IgD-negative memory B cell (primary cell): ENCODE results near the gene AOAH. TPM values are rescaled to one million over a fixed set of nuclear protein-coding genes. Genes with fewer than 3 reads are reported as not detected.

Experiments used
- H3K27ac Mint-ChIP-seq, 3 donors: one replicate each; pipeline ENCODE4 v1.8.0; 2020 to 2022; ENCODE audit warnings: mild to moderate bottlenecking in 3 of 3, mixed read lengths in 3 of 3, moderate library complexity in 1 of 3
- H3K27me3 Mint-ChIP-seq: one replicate; pipeline ENCODE4 v1.8.0; 2021; ENCODE audit warnings: mixed read lengths
- H3K36me3 Mint-ChIP-seq: one replicate; pipeline ENCODE4 v1.8.0; 2020; ENCODE audit warnings: mild to moderate bottlenecking, mixed read lengths
- H3K4me1 Mint-ChIP-seq, 3 donors: one replicate each; pipeline ENCODE4 v1.8.0; 2020 to 2022; ENCODE audit warnings: mixed read lengths in 3 of 3, mild to moderate bottlenecking in 1 of 3
- H3K4me3 Mint-ChIP-seq, 4 donors: one replicate each; pipeline ENCODE4 v1.8.0; 2020 to 2022; ENCODE audit warnings: mild to moderate bottlenecking in 4 of 4, mixed read lengths in 4 of 4, moderate library complexity in 3 of 4
- H3K9me3 Mint-ChIP-seq, 3 donors: one replicate each; pipeline ENCODE4 v1.8.0; 2020 to 2021; ENCODE audit warnings: mixed read lengths in 3 of 3, mild to moderate bottlenecking in 1 of 3
- polyA plus RNA-seq: library from polyadenylated mRNA; unstranded; fragments of 300-500 nt; fragmentation: Illumina TruSeq; gene quantifications from one replicate; pipeline ENCODE4 v1.2.3, GENCODE V29; 2021

AOAH gene
- polyA plus RNA-seq, 1 donor from 2014 or later: 2.8 TPM

- H3K4me3 Mint-ChIP-seq: no peak overlapping the region
- peaks cover 2% of the 10 kb centered on the region for H3K27me3 Mint-ChIP-seq
- H3K36me3 Mint-ChIP-seq: no peaks in the 10 kb centered on the region
- H3K9me3 Mint-ChIP-seq: no peaks in the 10 kb centered on the region
- no peak overlapping the region for H3K27ac Mint-ChIP-seq
- peaks cover 0 to 2% (median 2%) of the 10 kb centered on the region in 3 donors for H3K4me1 Mint-ChIP-seq
Measured at GRCh38 chr7:36667007-36667745, 57.1 kb downstream of the AOAH start.

- Mint-ChIP-seq H3K4me1 (no peaks in the 10 kb centered on the region), H3K9me3 (no peaks in the 10 kb centered on the region), H3K27me3 (no peaks in the 10 kb centered on the region), H3K27ac (no peak overlapping the region), H3K4me3 (no peak overlapping the region), H3K36me3 (no peaks in the 10 kb centered on the region)
Measured at GRCh38 chr7:36663481-36663880, 60.8 kb downstream of the AOAH start.

GRCh38 chr7:36661135-36661840 lies 63.0 kb downstream of the AOAH start:
- Mint-ChIP-seq H3K27ac (no peak overlapping the region), H3K9me3 (no peaks in the 10 kb centered on the region), H3K4me3 (no peak overlapping the region)

GRCh38 chr7:36659638-36660341 lies 64.5 kb downstream of the AOAH start:
- Mint-ChIP-seq H3K9me3 (peaks cover 0 to 3% (median 3%) of the 10 kb centered on the region in 3 donors), H3K27ac (no peak overlapping the region), H3K4me3 (no peak overlapping the region), H3K36me3 (peaks cover 5% of the 10 kb centered on the region), H3K27me3 (no peaks in the 10 kb centered on the region), H3K4me1 (peaks cover 0 to 2% (median 0%) of the 10 kb centered on the region in 3 donors)

More at GRCh38 chr7:36661135-36661840, 63.0 kb downstream of the AOAH start:
- Mint-ChIP-seq H3K4me1 (no peaks in the 10 kb centered on the region), H3K36me3 (no peaks in the 10 kb centered on the region), H3K27me3 (no peaks in the 10 kb centered on the region)

- no peak overlapping the region for H3K4me3 Mint-ChIP-seq
- peaks cover 0 to 3% (median 3%) of the 10 kb centered on the region in 3 donors for H3K9me3 Mint-ChIP-seq
- peak overlapping the region in 1 of 3 donors; percentile 57 for H3K27ac Mint-ChIP-seq
- H3K36me3 Mint-ChIP-seq: peaks cover 7% of the 10 kb centered on the region
- H3K4me1 Mint-ChIP-seq: peaks cover 0 to 2% (median 0%) of the 10 kb centered on the region in 3 donors
- peaks cover 2% of the 10 kb centered on the region for H3K27me3 Mint-ChIP-seq
Measured at GRCh38 chr7:36659172-36659516, 65.2 kb downstream of the AOAH start.

- Mint-ChIP-seq H3K27me3 (peaks cover 2% of the 10 kb centered on the region), H3K4me3 (no peak overlapping the region), H3K4me1 (peaks cover 0 to 2% (median 0%) of the 10 kb centered on the region in 3 donors), H3K36me3 (peaks cover 7% of the 10 kb centered on the region), H3K27ac (peak overlapping the region in 1 of 3 donors; percentile 57), H3K9me3 (peaks cover 0 to 3% (median 3%) of the 10 kb centered on the region in 3 donors)
Measured at GRCh38 chr7:36658335-36659171, 65.7 kb downstream of the AOAH start.

GRCh38 chr7:36657036-36657660 lies 67.1 kb downstream of the AOAH start:
- no peak overlapping the region for H3K4me3 Mint-ChIP-seq
- peaks cover 0 to 2% (median 0%) of the 10 kb centered on the region in 3 donors for H3K4me1 Mint-ChIP-seq
- peaks cover 7% of the 10 kb centered on the region for H3K36me3 Mint-ChIP-seq

GRCh38 chr7:36654436-36654835 lies 69.9 kb downstream of the AOAH start:
- peaks cover 0 to 2% (median 0%) of the 10 kb centered on the region in 3 donors for H3K4me1 Mint-ChIP-seq
- H3K27ac Mint-ChIP-seq: no peak overlapping the region
- H3K9me3 Mint-ChIP-seq: peaks cover 0 to 5% (median 4%) of the 10 kb centered on the region in 3 donors
- no peak overlapping the region for H3K4me3 Mint-ChIP-seq
- peaks cover 7% of the 10 kb centered on the region for H3K36me3 Mint-ChIP-seq
- peaks cover 6% of the 10 kb centered on the region for H3K27me3 Mint-ChIP-seq

More at GRCh38 chr7:36657036-36657660, 67.1 kb downstream of the AOAH start:
- Mint-ChIP-seq H3K27me3 (peaks cover 4% of the 10 kb centered on the region), H3K9me3 (peaks cover 0 to 3% (median 3%) of the 10 kb centered on the region in 3 donors), H3K27ac (peak overlapping the region in 1 of 3 donors; percentile 48)

- Mint-ChIP-seq H3K36me3 (peaks cover 7% of the 10 kb centered on the region), H3K4me1 (peaks cover 0 to 2% (median 0%) of the 10 kb centered on the region in 3 donors)
Measured at GRCh38 chr7:36653663-36654355, 70.5 kb downstream of the AOAH start.

GRCh38 chr7:36653008-36653662 lies 71.2 kb downstream of the AOAH start:
- peaks cover 6% of the 10 kb centered on the region for H3K27me3 Mint-ChIP-seq
- no peak overlapping the region for H3K27ac Mint-ChIP-seq
- H3K9me3 Mint-ChIP-seq: peaks cover 0 to 5% (median 4%) of the 10 kb centered on the region in 3 donors
- peaks cover 7% of the 10 kb centered on the region for H3K36me3 Mint-ChIP-seq
- peaks cover 0 to 2% (median 0%) of the 10 kb centered on the region in 3 donors for H3K4me1 Mint-ChIP-seq
- no peak overlapping the region for H3K4me3 Mint-ChIP-seq

More at GRCh38 chr7:36653663-36654355, 70.5 kb downstream of the AOAH start:
- Mint-ChIP-seq H3K4me3 (no peak overlapping the region), H3K9me3 (peaks cover 0 to 5% (median 4%) of the 10 kb centered on the region in 3 donors), H3K27me3 (peaks cover 6% of the 10 kb centered on the region), H3K27ac (no peak overlapping the region)

GRCh38 chr7:36652431-36652830 lies 71.9 kb downstream of the AOAH start:
- H3K27ac Mint-ChIP-seq: no peak overlapping the region

GRCh38 chr7:36651404-36651803 lies 72.9 kb downstream of the AOAH start:
- Mint-ChIP-seq H3K4me1 (peaks cover 0 to 2% (median 0%) of the 10 kb centered on the region in 3 donors), H3K27ac (no peak overlapping the region), H3K4me3 (no peak overlapping the region), H3K27me3 (peaks cover 6% of the 10 kb centered on the region), H3K36me3 (peaks cover 8% of the 10 kb centered on the region), H3K9me3 (peaks cover 0 to 5% (median 4%) of the 10 kb centered on the region in 3 donors)

More at GRCh38 chr7:36652431-36652830, 71.9 kb downstream of the AOAH start:
- H3K4me1 Mint-ChIP-seq: peaks cover 0 to 2% (median 0%) of the 10 kb centered on the region in 3 donors
- peaks cover 6% of the 10 kb centered on the region for H3K27me3 Mint-ChIP-seq
- peaks cover 7% of the 10 kb centered on the region for H3K36me3 Mint-ChIP-seq
- peaks cover 0 to 5% (median 4%) of the 10 kb centered on the region in 3 donors for H3K9me3 Mint-ChIP-seq
- H3K4me3 Mint-ChIP-seq: no peak overlapping the region
